ENCODE results near the gene TCTA.
A peak's percentile ranks its signal among the peaks of the same experiment; 100 is the strongest.
"Not testable (repeated sequence)": the region's sequence is repeated elsewhere in the genome, so short reads cannot be mapped to it uniquely, and the experiment has no call there.

TCTA gene

GRCh38 chr3:49403891-49404290 lies 8.3 kb upstream of the TCTA start (continued):
- TF ChIP-seq PBX3 (CRISPR knock-in tag; IDR thresholded peaks at IDR 0.05) (no peak), ZXDB (tag by site-specific recombination; IDR thresholded peaks at IDR 0.05) (no peak), PRDM2 (tag by site-specific recombination; IDR thresholded peaks at IDR 0.05; ENCODE audit: borderline replicate concordance) (no peak), ZNF580 (tag by site-specific recombination; IDR thresholded peaks at IDR 0.05) (no peak), REST (tag by site-specific recombination; IDR thresholded peaks at IDR 0.05) (no peak)

GRCh38 chr3:49405570-49405969 lies 6.7 kb upstream of the TCTA start:
- H3K4me3 ChIP-seq (ENCODE audit: low read depth, low read length); POLR2A ChIA-PET: not testable (repeated sequence)

GRCh38 chr3:49406571-49407565 lies 5.4 kb upstream of the TCTA start:
- CTCF ChIA-PET = interaction anchor here (0.6 to 0.8 kb wide), 3 partner anchors 29 to 389 kb away, joined by 3 read pairs; partner anchors contain the start of gene KLHDC8B
- Histone ChIP-seq H3K9me3 (ENCODE audit: control insufficient read depth, insufficient read depth, low read depth, low read length) (no peaks in the 10 kb centered on the region), H3K4me1 (ENCODE audit: control insufficient read depth, insufficient read depth, low read length) (peaks cover 20% of the 10 kb centered on the region), H3K27ac (ENCODE audit: extremely low read depth, low read depth, low read length) (peak overlapping the region; percentile 39; the same call in 1 of the 2 replicates), H3K36me3 (ENCODE audit: control insufficient read depth in 2 of 2, insufficient read depth in 1 of 2, low read length in 2 of 2) (peaks cover 3 to 10% of the 10 kb centered on the region in 2 experiments; a peak in 2 of 3 replicates), H3K4me3 (ENCODE audit: low read depth, low read length) (no peak overlapping the region)
- POLR2A ChIA-PET = interaction anchor here (0.7 kb wide), 1 partner anchor 65 kb away, joined by 12 read pairs; no protein-coding TSS in a partner anchor
- TF ChIP-seq ZNF791 (tag by site-specific recombination; IDR thresholded peaks at IDR 0.05) (no peak), KLF9 (tag by site-specific recombination; IDR thresholded peaks at IDR 0.05; ENCODE audit: low read depth) (peak; percentile 27; the same call in 1 of the 2 replicates), GLIS2 (tag by site-specific recombination; IDR thresholded peaks at IDR 0.05) (no peak), BCL11B (tag by site-specific recombination; IDR thresholded peaks at IDR 0.05; ENCODE audit: low read depth) (0 out of 2 replicates have a peak, but pooled peaks have one; percentile 72), REPIN1 (tag by site-specific recombination; IDR thresholded peaks at IDR 0.05; ENCODE audit: low read depth) (no peak), ZNF121 (tag by site-specific recombination; IDR thresholded peaks at IDR 0.05) (peak; percentile 94), ZNF394 (tag by site-specific recombination; IDR thresholded peaks at IDR 0.05; ENCODE audit: borderline replicate concordance) (peak; percentile 16; the same call in 1 of the 2 replicates)

More at GRCh38 chr3:49405570-49405969, 6.7 kb upstream of the TCTA start:
- CTCF ChIA-PET = interaction anchor here (0.8 kb wide), 1 partner anchor 234 kb away, joined by 3 read pairs; the partner anchor contains the start of gene KLHDC8B
- H3K36me3 ChIP-seq (ENCODE audit: control insufficient read depth in 2 of 2, insufficient read depth in 1 of 2, low read length in 2 of 2) = peaks cover 3 to 18% of the 10 kb centered on the region in 2 experiments; a peak in 2 of 3 replicates
- H3K27ac ChIP-seq (ENCODE audit: extremely low read depth, low read depth, low read length); H3K9me3 ChIP-seq (ENCODE audit: control insufficient read depth, insufficient read depth, low read depth, low read length): not testable (repeated sequence)
- H3K4me1 ChIP-seq (ENCODE audit: control insufficient read depth, insufficient read depth, low read length) = peaks cover 20% of the 10 kb centered on the region

Measured in HEK293 (cell line).